DLD1 (cell line): Measurements from ENCODE around the gene MYOCOS.
"Not testable (repeated sequence)": the region's sequence is repeated elsewhere in the genome, so short reads cannot be mapped to it uniquely, and the experiment has no call there.

Experiments used
- in situ Hi-C: cut with HindIII; loops from 2 replicates; pipeline ENCODE4 v1.10.0; 2017; ENCODE audit warnings: low sequenced_read_pairs

The MYOCOS gene

DNA sequence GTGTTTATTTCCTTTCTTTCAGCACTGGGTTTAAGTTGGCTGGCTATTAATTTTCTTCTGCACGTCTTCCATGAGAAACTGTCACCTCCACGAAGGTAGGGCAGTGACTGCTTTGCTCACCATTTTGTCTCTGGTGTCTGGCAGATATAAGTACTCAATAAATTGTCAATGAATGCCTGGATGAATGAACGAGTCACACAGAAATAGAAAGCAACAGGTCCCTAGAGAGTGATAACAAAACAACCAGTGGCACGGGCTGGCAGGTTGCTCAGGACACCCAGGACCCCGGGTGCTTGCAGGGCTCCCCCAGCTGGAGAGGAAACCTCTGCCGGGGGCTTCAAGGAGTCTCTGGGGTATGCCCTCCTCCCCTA lies 33.7 kb downstream of the MYOCOS start:
- in situ Hi-C loops: no loop called here

- in situ Hi-C loops: not testable (repeated sequence)
Observed at GRCh38 chr1:171656206-171656605, 34.2 kb downstream of the MYOCOS start.

GRCh38 chr1:171661076-171661650 lies 39.1 kb downstream of the MYOCOS start:
- in situ Hi-C loops: no loop called here

DNA sequence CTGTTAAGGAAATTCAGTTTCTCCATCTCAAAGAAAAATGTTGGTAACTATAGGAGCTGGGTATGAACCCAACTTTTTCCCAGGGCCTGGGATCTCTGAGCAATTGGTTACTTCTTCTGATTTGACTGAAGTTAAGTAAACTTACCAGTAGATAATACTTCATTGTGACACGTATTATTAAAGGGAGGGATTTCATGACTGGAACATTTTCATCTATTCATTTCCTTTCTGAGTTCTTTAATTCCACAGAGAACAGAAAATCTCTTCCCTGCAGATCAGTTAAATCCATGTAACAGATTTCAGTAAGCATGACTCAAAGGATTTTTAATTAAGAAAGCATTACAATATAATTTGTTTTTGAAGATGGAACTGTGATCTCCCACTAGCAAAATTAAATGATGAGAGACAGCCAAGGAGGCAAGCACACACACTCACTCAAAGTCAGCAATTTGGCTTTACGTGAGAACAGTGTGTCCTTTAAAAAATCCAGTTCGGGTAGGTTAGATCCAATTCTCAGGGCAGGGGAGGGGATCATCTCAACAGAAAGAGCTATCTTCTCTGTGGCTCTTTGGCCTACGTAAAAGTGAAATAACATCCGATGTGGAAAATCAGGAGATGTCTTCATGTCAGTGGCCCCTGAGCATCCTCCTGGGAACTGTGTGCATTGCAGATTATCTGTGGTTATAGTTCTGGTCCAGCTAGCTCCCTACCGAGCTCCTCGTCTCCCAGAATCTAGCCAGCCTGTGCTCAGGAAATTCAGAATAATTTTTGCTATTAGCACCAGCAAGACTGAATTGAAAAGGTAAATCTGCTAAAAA lies 41.2 kb downstream of the MYOCOS start:
- in situ Hi-C loops: no loop called here

DNA sequence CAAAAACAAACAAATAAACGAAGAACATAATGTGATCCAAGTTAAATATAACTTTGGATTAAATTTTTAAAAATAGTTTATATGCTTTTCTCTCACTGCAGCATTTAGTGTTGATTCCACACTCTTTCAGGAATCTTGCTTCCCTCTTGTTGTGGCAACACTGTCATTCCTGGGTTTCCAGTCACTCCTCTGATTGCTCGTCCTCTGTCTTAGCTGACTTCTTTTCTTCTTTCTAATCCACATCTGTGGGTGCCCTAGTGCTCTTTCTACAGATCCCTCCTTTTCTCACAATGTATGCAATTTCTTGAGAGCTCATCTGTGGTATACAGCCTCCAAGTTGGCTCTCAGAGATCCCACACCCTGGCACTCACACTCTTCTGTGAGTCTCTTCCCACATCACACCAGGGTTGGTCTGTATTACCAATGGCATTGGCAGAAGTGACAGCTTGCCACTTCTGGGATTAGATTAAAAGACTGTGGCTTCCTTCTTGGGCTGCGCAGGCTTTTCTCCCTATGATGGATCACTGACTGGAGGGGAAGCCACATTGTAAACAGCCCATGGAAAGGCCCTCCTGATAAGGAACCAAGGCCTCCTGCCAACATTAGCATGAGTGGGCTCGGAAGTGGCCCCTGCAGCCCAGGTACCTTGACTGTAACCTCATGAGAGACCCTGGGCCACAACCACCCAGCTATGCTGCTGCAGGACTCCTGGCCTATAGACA lies 42.0 kb downstream of the MYOCOS start:
- in situ Hi-C loops: no loop called here

DNA sequence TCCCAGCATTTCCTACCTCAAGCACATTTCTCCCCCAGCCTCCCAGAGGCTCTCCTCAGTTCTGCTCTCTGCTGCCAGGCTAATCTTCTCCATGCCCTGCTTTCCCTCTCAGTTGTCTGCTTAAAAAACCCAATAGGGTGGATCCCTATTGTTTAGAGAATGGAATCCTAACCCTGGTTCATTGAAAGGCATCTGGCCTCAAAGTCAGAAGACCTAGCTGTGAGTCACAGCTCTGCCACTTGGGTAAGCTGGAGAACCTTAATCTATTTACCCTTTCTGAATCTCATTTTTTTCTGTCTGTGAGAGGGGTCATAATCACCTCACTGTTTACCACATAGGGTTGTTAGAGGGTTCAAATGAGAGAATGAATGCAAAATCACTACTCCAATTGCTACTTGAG lies 42.9 kb downstream of the MYOCOS start:
- in situ Hi-C loops: no loop called here

DNA sequence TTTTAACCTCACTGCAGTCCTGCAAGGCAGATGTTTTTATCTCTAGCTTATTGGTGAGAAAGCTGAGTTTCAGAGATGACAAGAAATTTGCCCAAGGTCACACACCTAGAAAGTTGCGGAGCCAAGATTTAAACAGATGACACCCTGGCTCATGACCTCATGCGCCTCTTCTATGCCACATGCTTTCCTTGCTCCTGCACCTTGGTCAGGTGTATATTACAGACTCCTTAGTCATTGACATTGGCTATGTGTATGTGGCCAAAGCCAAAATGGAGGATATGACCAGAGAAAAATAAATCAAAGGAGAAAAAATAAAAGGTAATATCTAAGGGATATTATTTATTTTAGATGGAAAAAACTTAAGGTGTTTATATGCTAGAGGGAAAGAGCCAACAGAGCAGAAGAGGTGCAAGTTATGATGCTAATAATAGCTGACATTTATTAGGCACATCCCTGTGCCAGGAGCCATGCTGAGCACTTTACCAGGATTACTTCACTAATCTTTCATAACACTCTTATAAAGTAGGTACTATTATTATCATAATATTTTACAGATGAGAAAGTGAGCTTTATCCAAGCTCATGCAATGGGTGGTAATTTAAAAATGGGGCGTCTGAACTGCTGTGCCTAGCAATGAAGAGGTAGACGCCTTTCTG lies 44.2 kb downstream of the MYOCOS start:
- in situ Hi-C loops: no loop called here

GRCh38 chr1:171668372-171668771 lies 46.3 kb downstream of the MYOCOS start:
- in situ Hi-C loops: no loop called here

DNA sequence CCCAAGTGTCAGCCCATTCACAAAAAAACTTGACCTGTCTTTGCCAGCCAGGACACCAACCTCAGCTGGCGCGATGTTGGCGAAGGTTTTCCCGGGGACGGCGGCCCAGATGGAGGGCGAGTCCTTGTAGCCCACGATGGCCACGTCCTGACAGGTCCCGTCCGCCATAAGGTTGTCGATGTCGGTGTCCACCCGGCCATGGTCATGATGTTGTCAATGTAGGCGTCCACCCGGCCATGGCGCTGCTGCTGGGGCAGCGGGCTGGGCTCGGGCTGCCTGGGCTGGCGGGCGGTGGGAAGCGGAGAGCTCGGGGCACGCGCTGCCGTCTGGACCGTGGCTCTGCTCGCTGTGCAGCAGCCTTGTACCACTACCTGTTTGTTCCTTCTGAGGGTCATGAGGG lies 48.7 kb downstream of the MYOCOS start:
- in situ Hi-C loops: no loop called here

DNA sequence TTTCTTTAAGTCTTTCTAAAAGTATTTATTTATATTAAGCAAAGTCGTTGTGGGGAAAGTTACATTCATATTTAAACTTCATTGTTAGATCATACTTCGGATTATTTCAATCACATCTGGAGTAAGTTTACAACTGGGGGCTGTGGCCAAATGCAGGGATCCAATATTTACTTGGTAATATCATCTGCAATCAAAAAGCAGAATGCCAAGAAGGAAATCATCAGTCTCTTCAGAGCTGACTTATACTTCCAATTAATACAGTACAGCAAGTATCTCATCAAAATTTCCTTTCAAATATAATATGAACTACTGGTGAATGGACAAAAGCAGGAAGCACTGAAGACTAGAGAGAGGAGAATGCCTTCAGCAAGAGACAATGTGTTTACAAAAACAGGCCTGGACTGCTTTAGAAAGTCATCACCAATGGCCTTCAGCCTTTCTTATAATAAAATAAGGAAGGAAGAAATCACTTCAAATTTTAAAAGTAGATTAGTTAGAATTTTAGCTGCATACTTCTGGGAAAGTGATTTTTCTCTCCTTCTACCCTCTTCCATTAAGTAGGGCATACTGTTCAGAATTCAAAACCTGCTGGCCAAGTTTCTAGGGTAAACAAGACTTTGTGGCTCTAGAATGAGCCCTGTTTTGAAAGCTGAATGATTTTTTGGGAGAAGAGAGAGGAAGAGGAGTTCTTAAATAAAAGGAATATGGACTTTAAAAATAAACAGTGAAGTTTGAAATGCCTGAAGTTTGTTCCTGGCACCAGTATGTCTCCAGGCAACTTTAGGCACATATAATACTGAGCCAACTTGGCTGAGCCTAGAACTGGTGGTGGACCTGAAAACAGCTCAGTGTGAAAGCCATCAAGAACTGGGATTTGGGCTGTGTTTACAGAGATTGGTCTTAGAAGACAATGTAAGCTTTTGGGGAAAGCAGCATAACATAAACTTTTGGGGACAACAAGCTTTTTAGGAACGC lies 52.7 kb downstream of the MYOCOS start:
- in situ Hi-C loops: no loop called here
